ENCODE measurements around the gene FBXW9.

GRCh38 chr19:12656899-12657571 is 39.4 kb downstream of the FBXW9 start:
- TF ChIP-seq POLR2A (IDR thresholded peaks at IDR 0.05) (no peak), CTCF (IDR thresholded peaks at IDR 0.05) (no peak)
